GM23338 (cell line): Measurements from ENCODE around the gene CABYR. TPM values are rescaled to one million over a fixed set of nuclear protein-coding genes. Genes with fewer than 3 reads are reported as not detected.

Experiments
- ATAC-seq: fragments of 200-7000 bp; cut with Tn5 transposase; 3 replicates; pipeline ENCODE4 v1.9.1; 2020
- DNase-seq: peaks from one replicate; pipeline ENCODE4 v3.0.0-alpha.2; 2015; ENCODE audit warnings: low spot score
- H2AFZ ChIP-seq: fragments of 200-600 bp; sonication (generic); 2 replicates; pipeline ENCODE4 v1.8.0; 2016; ENCODE audit warnings: antibody characterized with exemption, mild to moderate bottlenecking, moderate library complexity
- H3F3A ChIP-seq: fragments of 200-600 bp; sonication (generic); replicated peaks from 2 replicates; pipeline ENCODE4 v1.8.0; 2017; ENCODE audit warnings: antibody characterized with exemption, mixed run types, low read depth
- H3K27ac ChIP-seq: fragments of 200-600 bp; sonication (generic); 2 replicates; pipeline ENCODE4 v1.6.1; 2016; ENCODE audit warnings: low read depth
- H3K27me3 ChIP-seq: fragments of 200-600 bp; sonication (generic); 2 replicates; pipeline ENCODE4 v1.8.0; 2016; ENCODE audit warnings: mild to moderate bottlenecking, mixed run types, moderate library complexity; ENCODE audit not compliant: insufficient read depth
- H3K36me3 ChIP-seq: fragments of 200-600 bp; sonication (generic); 2 replicates; pipeline ENCODE4 v1.8.0; 2016; ENCODE audit warnings: mild to moderate bottlenecking; ENCODE audit not compliant: insufficient read depth
- H3K4me1 ChIP-seq: fragments of 200-600 bp; sonication (generic); 2 replicates; pipeline ENCODE4 v1.8.0; 2016; ENCODE audit warnings: mild to moderate bottlenecking, moderate library complexity; ENCODE audit not compliant: insufficient read depth
- H3K4me2 ChIP-seq: fragments of 200-600 bp; sonication (generic); 2 replicates; pipeline ENCODE4 v1.7.1; 2017; ENCODE audit warnings: mixed run types
- H3K4me3 ChIP-seq: fragments of 200-600 bp; sonication (generic); 2 replicates; pipeline ENCODE4 v1.6.1; 2016; ENCODE audit warnings: mixed run types
- H3K79me2 ChIP-seq: fragments of 200-600 bp; sonication (generic); replicated peaks from 2 replicates; pipeline ENCODE4 v1.8.0; 2017; ENCODE audit warnings: mild to moderate bottlenecking; ENCODE audit not compliant: insufficient read depth
- H3K9me2 ChIP-seq: fragments of 200-600 bp; sonication (generic); 2 replicates; pipeline ENCODE4 v1.8.0; 2017; ENCODE audit not compliant: insufficient read depth
- H4K20me1 ChIP-seq: fragments of 200-600 bp; sonication (generic); replicated peaks from 2 replicates; pipeline ENCODE4 v1.8.0; 2017; ENCODE audit warnings: mild to moderate bottlenecking; ENCODE audit not compliant: insufficient read depth
- H3K27ac Mint-ChIP-seq: 2 replicates; pipeline ENCODE4 v1.8.0; 2020; ENCODE audit warnings: inconsistent platforms, mild to moderate bottlenecking, moderate library complexity, mixed read lengths
- H3K27me3 Mint-ChIP-seq: 3 replicates; pipeline ENCODE4 v1.8.0; 2022; ENCODE audit warnings: low read depth, mild to moderate bottlenecking, moderate library complexity, mixed read lengths, inconsistent platforms; ENCODE audit not compliant: insufficient read depth, poor library complexity
- H3K36me3 Mint-ChIP-seq: 3 replicates; pipeline ENCODE4 v1.8.0; 2021; ENCODE audit warnings: low read depth, mild to moderate bottlenecking, inconsistent platforms, moderate library complexity, mixed read lengths
- H3K4me1 Mint-ChIP-seq: 3 replicates; pipeline ENCODE4 v1.8.0; 2020; ENCODE audit warnings: mild to moderate bottlenecking, inconsistent platforms, mixed read lengths
- H3K4me3 Mint-ChIP-seq: 3 replicates; pipeline ENCODE4 v1.8.0; 2021; ENCODE audit warnings: moderate library complexity, mild to moderate bottlenecking, inconsistent platforms, mixed read lengths
- H3K9me3 Mint-ChIP-seq: 3 replicates; pipeline ENCODE4 v1.8.0; 2020; ENCODE audit warnings: moderate library complexity, mild to moderate bottlenecking, inconsistent platforms, mixed read lengths
- CREB1 ChIP-seq: fragments of 250-450 bp; sonication (Bioruptor Pico); IDR thresholded peaks from 2 replicates; pipeline ENCODE4 v1.5.0; 2020; ENCODE audit warnings: low read depth, mild to moderate bottlenecking, moderate library complexity
- EZH2 ChIP-seq: fragments of 200-600 bp; sonication (generic); IDR thresholded peaks from one replicate; pipeline ENCODE4 v1.8.0; 2017; ENCODE audit warnings: antibody characterized with exemption, mild to moderate bottlenecking, low read depth; ENCODE audit not compliant: unreplicated experiment
- EZH2phosphoT487 ChIP-seq: fragments of 200-600 bp; sonication (generic); IDR thresholded peaks from one replicate; pipeline ENCODE4 v1.8.1; 2018; ENCODE audit warnings: antibody characterized with exemption; ENCODE audit not compliant: unreplicated experiment
- NANOG ChIP-seq: IDR thresholded peaks from 2 replicates; pipeline ENCODE4 v1.6.1; 2016; ENCODE audit warnings: antibody characterized with exemption, borderline replicate concordance
- polyA plus RNA-seq: library from polyadenylated mRNA; unstranded; fragments of >200 nt; fragmentation: Nextera tagmentation; extraction: Ambion mirVana; gene quantifications from 2 replicates; pipeline ENCODE4 v1.2.1, GENCODE V29; 2016
- total RNA-seq: library from RNA; depleted of rRNA; stranded (reverse); fragments of >200 nt; shearing (Covaris generic); gene quantifications from 2 replicates; pipeline ENCODE4 v1.2.3, GENCODE V29; 2014
- TF ChIP-seq, protein P1 (sequence below): fragments of 250-450 bp; sonication (Bioruptor Pico); IDR thresholded peaks from 2 replicates; pipeline ENCODE4 v1.5.0; 2020; ENCODE audit warnings: mild to moderate bottlenecking, moderate library complexity
- TF ChIP-seq, protein P2 (sequence below): IDR thresholded peaks from 2 replicates; pipeline ENCODE4 v1.6.1; 2016; ENCODE audit warnings: antibody characterized with exemption
- TF ChIP-seq, protein P3 (sequence below), 2 experiments: fragments of 200-600 bp in 1 of 2; sonication (generic) in 1 of 2; conservative IDR thresholded peaks; 2 replicates each; pipeline versions ENCODE4 v1.5.1 to v1.6.1; 2016 to 2017; ENCODE audit warnings: antibody characterized with exemption in 2 of 2, low read depth in 2 of 2, mild to moderate bottlenecking in 2 of 2, moderate library complexity in 1 of 2

The CABYR gene
- total and polyA plus RNA-seq, 2 experiments from 2014 or later, result 24.0 to 48.4 TPM

DNA sequence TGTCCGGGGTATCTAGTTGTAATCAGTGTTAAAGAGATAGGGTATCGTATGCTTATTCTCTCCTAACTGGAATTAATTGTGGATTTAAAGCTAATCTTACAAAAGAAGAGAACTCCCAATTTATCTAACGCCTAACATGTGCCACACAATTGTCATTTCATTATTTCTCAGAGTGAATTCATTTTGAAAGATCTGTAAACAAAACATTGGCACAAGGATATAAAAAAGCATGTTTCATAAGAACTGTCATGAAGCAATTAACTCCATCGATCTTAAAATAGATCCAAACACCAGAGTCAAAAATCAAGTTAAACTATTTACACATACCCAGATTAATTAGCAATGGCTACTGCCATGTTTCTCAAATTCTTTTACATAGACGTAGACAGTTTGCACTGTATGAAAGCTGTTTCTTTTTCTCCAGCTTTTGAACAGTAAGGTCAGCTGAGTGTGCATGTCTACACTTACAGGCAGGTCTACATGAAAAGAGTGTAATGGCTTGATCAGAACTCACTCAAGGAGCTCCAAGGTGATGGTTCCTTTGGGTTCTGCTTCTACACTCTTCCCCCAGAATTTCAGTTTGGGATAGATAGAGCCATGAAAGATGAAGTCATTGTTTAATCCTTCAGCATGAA, 38.8 kb downstream of the CABYR start (continued):
- TF ChIP-seq, protein P1, sequence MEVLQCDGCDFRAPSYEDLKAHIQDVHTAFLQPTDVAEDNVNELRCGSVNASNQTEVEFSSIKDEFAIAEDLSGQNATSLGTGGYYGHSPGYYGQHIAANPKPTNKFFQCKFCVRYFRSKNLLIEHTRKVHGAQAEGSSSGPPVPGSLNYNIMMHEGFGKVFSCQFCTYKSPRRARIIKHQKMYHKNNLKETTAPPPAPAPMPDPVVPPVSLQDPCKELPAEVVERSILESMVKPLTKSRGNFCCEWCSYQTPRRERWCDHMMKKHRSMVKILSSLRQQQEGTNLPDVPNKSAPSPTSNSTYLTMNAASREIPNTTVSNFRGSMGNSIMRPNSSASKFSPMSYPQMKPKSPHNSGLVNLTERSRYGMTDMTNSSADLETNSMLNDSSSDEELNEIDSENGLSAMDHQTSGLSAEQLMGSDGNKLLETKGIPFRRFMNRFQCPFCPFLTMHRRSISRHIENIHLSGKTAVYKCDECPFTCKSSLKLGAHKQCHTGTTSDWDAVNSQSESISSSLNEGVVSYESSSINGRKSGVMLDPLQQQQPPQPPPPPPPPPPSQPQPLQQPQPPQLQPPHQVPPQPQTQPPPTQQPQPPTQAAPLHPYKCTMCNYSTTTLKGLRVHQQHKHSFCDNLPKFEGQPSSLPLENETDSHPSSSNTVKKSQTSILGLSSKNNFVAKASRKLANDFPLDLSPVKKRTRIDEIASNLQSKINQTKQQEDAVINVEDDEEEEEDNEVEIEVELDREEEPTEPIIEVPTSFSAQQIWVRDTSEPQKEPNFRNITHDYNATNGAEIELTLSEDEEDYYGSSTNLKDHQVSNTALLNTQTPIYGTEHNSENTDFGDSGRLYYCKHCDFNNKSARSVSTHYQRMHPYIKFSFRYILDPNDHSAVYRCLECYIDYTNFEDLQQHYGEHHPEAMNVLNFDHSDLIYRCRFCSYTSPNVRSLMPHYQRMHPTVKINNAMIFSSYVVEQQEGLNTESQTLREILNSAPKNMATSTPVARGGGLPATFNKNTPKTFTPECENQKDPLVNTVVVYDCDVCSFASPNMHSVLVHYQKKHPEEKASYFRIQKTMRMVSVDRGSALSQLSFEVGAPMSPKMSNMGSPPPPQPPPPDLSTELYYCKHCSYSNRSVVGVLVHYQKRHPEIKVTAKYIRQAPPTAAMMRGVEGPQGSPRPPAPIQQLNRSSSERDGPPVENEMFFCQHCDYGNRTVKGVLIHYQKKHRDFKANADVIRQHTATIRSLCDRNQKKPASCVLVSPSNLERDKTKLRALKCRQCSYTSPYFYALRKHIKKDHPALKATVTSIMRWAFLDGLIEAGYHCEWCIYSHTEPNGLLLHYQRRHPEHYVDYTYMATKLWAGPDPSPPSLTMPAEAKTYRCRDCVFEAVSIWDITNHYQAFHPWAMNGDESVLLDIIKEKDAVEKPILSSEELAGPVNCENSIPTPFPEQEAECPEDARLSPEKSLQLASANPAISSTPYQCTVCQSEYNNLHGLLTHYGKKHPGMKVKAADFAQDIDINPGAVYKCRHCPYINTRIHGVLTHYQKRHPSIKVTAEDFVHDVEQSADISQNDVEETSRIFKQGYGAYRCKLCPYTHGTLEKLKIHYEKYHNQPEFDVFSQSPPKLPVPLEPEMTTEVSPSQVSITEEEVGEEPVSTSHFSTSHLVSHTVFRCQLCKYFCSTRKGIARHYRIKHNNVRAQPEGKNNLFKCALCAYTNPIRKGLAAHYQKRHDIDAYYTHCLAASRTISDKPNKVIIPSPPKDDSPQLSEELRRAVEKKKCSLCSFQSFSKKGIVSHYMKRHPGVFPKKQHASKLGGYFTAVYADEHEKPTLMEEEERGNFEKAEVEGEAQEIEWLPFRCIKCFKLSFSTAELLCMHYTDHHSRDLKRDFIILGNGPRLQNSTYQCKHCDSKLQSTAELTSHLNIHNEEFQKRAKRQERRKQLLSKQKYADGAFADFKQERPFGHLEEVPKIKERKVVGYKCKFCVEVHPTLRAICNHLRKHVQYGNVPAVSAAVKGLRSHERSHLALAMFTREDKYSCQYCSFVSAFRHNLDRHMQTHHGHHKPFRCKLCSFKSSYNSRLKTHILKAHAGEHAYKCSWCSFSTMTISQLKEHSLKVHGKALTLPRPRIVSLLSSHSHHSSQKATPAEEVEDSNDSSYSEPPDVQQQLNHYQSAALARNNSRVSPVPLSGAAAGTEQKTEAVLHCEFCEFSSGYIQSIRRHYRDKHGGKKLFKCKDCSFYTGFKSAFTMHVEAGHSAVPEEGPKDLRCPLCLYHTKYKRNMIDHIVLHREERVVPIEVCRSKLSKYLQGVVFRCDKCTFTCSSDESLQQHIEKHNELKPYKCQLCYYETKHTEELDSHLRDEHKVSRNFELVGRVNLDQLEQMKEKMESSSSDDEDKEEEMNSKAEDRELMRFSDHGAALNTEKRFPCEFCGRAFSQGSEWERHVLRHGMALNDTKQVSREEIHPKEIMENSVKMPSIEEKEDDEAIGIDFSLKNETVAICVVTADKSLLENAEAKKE (CRISPR knock-in tag), result no peak

DNA sequence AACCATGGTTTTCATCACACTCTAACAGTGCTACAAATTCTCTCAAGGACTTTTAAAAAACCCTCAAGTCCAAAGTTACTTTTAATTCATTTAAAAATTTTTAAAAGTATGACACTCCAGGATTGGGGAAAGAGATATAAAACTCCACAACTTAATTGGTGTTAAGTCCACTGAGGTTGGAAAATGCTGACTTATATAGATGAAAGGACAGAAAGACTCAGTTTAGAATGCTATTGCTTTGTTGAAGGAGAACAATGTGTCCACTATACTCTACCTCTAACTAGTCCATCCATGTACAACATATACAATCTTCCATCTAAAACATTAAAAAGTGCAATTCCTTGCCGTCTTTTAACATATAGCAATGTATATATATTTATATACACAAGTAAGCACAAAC, 41.2 kb downstream of the CABYR start:
- Histone ChIP-seq H3K36me3 (no peaks in the 10 kb centered on the region; the same call in 1 of the 2 replicates), H3K4me2 (no peak overlapping the region), H3K4me1 (peaks cover 3% of the 10 kb centered on the region; the same call in 1 of the 2 replicates), H3K79me2 (no peaks in the 10 kb centered on the region), H3F3A (no peaks in the 10 kb centered on the region), H2AFZ (no peak overlapping the region), H3K27ac (no peak overlapping the region), H4K20me1 (no peaks in the 10 kb centered on the region), H3K27me3 (no peaks in the 10 kb centered on the region), H3K4me3 (no peak overlapping the region), H3K9me2 (no peaks in the 10 kb centered on the region)
- Mint-ChIP-seq H3K36me3 (peaks cover 15% of the 10 kb centered on the region; the same call in 2 of the 3 replicates), H3K4me3 (no peak overlapping the region), H3K4me1 (peaks cover 18% of the 10 kb centered on the region), H3K9me3 (no peaks in the 10 kb centered on the region), H3K27me3 (no peaks in the 10 kb centered on the region), H3K27ac (no peak overlapping the region)
- no peak for ATAC-seq
- no peak for DNase-seq
- no peak for TF ChIP-seq CREB1 (CRISPR knock-in tag)
- no peak for TF ChIP-seq NANOG
- TF ChIP-seq EZH2, result no peak
- TF ChIP-seq, protein P2, sequence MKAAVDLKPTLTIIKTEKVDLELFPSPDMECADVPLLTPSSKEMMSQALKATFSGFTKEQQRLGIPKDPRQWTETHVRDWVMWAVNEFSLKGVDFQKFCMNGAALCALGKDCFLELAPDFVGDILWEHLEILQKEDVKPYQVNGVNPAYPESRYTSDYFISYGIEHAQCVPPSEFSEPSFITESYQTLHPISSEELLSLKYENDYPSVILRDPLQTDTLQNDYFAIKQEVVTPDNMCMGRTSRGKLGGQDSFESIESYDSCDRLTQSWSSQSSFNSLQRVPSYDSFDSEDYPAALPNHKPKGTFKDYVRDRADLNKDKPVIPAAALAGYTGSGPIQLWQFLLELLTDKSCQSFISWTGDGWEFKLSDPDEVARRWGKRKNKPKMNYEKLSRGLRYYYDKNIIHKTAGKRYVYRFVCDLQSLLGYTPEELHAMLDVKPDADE, result no peak
- TF ChIP-seq EZH2phosphoT487, result no peak
- TF ChIP-seq, protein P3, sequence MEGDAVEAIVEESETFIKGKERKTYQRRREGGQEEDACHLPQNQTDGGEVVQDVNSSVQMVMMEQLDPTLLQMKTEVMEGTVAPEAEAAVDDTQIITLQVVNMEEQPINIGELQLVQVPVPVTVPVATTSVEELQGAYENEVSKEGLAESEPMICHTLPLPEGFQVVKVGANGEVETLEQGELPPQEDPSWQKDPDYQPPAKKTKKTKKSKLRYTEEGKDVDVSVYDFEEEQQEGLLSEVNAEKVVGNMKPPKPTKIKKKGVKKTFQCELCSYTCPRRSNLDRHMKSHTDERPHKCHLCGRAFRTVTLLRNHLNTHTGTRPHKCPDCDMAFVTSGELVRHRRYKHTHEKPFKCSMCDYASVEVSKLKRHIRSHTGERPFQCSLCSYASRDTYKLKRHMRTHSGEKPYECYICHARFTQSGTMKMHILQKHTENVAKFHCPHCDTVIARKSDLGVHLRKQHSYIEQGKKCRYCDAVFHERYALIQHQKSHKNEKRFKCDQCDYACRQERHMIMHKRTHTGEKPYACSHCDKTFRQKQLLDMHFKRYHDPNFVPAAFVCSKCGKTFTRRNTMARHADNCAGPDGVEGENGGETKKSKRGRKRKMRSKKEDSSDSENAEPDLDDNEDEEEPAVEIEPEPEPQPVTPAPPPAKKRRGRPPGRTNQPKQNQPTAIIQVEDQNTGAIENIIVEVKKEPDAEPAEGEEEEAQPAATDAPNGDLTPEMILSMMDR (conservative IDR thresholded peaks at IDR 0.05; ENCODE audit: low read depth in 2 of 2), result no peak
